Stimulated activated CD8-positive, alpha-beta memory T cell treated with anti-CD3 and anti-CD28 coated beads, Interleukin-4, amount 100 ng/mL, for 24 hours (primary cell): ENCODE data around the gene BCLAF1.

ENCODE experiments used
- DNase-seq: peaks from one replicate; pipeline ENCODE4 v3.0.0-alpha.2; 2020; ENCODE audit warnings: low read depth

Gene BCLAF1, protein sequence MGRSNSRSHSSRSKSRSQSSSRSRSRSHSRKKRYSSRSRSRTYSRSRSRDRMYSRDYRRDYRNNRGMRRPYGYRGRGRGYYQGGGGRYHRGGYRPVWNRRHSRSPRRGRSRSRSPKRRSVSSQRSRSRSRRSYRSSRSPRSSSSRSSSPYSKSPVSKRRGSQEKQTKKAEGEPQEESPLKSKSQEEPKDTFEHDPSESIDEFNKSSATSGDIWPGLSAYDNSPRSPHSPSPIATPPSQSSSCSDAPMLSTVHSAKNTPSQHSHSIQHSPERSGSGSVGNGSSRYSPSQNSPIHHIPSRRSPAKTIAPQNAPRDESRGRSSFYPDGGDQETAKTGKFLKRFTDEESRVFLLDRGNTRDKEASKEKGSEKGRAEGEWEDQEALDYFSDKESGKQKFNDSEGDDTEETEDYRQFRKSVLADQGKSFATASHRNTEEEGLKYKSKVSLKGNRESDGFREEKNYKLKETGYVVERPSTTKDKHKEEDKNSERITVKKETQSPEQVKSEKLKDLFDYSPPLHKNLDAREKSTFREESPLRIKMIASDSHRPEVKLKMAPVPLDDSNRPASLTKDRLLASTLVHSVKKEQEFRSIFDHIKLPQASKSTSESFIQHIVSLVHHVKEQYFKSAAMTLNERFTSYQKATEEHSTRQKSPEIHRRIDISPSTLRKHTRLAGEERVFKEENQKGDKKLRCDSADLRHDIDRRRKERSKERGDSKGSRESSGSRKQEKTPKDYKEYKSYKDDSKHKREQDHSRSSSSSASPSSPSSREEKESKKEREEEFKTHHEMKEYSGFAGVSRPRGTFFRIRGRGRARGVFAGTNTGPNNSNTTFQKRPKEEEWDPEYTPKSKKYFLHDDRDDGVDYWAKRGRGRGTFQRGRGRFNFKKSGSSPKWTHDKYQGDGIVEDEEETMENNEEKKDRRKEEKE

DNA sequence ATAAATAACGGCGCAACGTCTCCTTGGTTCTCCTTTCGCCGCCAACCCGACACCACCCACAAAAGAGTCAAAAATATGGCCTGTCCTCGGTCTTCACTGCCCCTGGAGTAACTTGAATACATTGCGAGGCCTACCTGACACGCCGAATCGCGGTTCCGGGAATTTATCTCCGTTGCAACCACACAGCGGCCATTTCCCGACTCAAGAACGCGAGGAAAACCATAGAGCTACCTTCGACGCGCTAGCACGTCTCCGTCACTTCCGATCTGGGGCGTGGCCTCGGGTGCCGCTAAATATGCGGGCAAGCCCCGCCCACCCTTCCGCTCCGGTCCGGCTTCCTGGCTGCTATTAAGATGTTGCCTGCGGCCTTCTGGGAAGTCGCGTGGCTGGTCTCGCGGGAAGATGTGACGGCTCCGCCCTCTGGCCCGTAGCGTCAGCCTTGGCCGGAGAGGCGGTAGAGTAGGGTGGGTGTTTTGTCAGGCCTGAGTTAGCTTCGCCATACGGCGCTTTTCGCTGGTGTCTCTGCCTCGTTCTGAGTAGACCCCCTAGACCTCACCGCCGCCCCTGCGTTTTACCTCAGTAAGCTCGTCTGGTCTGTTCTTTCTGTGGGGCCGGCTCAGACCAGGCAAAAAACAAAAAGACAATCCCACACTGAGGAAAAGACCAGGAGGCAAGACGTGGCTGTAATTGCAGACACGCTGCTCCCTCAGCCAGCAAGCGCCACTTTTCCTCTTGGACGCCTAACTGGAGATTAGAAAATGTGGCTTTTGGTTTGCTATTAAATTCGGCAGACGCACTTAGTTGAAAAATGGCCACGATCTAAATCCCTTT lies at the start of gene BCLAF1:
TSS of gene BCLAF1 (minus strand) at position 268 of the 831 bp plus-strand sequence. CDS start 9,980 bp downstream, outside the sequence.
- DNase-seq = peak; percentile 98

DNA sequence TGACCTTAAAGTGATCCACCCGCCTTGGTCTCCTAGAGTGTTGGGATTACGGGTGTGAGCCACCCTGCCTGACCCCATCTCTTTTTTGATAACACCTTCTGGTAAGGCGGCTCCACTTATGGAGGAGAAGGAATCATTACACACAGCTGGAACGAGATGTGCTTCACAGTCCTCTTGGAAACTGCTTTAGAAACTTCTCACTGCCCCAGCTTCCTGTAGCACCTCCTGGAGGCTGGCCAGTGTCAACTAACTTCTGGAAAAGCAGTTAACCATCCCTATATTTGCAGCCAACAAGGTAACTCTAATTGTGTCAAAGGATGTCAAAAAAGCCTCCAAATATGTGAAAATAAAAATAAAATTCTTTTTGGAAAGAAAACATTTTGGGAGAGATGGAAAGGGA lies 48.8 kb upstream of the BCLAF1 start:
- no peak for DNase-seq

DNA sequence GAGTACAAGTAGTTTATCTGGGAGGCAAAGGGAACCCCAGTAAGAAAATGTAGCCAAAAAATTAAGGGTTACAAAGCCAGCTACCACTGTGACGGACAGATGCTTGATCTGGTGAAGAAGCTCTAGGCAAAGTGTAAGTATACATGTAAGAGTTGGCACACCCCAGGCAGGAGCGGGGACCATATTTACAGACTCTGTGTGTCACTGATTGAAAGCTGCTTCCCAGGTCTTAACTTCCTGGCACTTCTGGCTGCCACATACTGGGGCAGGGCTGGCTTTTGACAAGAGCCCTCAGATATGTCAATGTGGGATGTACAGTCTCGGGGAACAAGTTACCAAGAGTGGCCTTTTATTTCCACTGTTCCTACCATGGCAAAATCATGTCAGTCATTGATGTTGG lies 48.0 kb upstream of the BCLAF1 start:
- no peak for DNase-seq

DNA sequence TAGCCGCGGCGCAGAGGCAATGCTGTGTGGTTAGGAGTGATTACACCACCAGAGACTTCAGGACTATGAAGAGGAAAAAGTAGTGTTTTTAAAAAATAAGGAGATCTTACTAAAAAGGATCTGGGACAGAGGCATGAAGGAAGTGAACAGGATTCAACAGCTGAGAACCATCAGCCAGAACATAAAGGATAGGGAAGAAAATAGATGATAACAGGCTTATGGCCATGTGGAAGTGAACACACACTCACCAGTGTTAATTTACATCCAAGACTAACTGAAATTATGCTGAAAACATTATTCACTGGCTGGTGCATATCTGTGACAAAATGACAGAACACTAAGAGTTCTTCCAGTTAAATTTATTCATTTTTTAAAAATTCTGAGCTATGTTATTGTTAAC lies 47.5 kb upstream of the BCLAF1 start:
- DNase-seq = no peak

DNA sequence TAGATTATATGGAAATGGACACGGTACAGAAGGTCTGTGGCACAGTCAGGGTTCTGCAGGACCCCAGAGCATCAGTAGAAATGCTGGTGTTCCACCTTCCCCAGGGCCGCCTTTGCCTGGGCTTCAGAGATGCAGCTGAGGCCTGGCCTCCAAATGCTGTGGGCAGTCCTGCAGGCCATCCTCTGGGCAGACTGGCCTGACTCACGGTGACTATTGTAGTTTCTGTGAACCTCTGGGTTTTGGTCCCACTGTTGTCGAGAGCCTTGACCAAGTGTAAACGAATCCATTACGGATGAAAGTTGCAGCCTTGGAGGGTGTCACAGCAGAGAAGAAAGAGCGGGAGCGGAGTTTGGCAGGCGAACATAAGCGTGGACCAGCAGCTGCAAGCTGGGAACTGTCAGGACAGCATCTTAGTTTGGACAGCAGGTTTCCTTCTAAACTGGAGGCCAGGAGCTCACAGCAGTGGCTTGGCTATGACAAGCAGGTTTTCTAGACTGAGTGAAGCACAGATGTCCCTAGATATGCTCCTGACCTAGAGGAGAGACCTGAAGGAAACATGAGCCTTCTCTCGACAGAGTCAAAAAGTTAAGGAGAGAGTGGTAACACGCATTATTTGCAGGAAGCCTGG lies 46.2 kb upstream of the BCLAF1 start:
- DNase-seq = no peak

DNA sequence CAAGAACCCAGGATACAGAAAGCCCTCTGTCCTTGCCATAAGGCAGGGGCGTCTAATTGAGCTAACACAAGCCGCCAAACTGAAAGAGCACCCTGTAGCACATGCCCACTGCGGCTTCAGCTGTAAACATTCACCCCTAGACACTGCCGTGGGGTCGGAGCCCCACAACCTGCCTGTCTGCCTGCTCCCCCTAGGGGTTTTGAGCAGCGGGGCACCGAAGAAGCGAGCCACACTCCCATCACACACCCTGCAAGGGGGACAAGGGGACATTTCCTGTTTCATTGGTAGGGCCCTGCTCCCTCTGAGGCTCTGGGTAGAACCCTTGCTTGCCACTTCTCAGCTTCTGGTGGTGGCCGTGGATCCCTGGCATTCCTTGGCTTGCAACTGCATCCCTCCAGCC lies 45.2 kb upstream of the BCLAF1 start:
- peak; percentile 2 for DNase-seq

DNA sequence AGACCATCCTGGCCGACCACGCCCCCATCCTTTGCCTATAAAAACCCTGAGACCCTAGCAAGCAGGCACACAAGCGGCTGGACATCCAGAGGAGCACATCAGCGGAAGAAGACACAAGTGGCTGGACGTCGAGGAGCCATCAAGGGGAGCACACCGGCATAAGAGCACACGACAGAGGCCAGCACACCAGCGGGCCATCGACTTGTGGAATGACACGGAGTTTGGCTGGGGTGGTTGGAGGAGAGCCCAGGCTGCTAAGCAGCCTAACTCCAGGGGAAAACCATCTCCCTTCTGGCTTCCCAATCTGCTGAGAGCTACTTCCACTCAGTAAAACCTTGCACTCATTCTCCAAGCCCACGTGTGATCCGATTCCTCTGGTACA lies 44.8 kb upstream of the BCLAF1 start:
- no peak for DNase-seq

DNA sequence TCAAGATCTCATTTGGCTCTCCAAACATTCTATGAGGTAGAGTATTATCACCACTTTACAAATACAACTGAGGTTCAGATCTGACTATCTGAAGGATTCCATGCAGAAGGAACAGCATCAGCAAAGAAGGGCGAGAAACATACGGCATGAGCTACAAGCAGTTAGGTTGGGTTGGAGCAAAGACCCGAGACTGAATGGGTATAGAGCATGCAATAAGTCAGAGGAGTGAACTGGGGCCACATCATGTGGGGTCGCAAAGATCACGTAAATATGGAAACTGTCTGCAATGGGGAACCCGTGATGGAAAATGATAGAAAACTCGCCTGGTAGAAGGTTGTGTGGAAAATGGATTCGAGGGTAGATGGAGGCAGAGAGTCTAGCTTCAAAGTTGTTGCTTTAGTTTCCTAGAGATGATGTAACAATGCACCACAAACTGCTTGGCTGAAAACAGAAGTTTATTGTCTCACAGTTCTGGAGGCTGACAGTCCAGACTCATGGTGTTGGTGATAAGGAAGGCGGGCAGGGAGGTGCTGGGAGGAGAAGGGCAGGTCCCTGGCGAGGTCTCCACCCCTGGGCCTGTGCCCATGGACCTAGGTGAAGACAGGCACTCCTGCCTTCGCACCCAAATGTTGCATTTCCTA lies 44.3 kb upstream of the BCLAF1 start:
- DNase-seq = no peak

DNA sequence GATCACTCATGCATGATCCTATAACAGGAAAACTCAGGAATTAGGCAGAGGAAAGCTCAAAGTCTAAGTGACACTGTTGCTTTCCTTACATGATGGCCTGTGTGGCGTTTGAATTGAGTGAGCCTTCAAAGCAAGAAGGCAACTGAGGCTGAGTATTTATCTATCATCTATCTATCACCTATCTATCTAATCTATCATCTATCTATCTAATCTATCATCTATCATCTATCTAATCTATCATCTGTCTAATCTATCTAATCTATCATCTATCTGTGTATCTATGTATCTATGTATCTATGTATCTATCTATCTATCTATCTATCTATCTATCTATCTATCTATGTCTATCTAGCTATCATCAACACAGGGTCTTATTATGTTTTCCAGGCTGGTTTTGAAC lies 41.8 kb upstream of the BCLAF1 start:
- DNase-seq = no peak

DNA sequence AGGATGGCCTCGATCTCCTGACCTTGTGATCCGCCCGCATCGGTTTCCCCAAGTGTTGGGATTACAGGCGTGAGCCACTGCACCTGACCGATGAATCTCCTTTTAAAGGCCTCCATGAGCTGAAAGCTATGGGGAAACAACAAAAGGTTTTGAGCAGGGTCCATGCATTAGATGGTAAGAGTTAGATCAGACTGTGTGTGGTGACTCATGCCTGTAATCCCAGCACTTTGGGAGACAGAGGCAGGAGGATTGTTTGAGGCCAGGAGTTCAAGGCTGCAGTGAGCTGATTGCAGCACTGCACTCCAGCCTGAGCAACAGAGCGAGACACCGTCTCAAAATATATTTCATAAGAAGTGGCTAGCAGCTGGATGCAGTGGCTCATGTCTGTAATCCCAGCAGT lies 41.0 kb upstream of the BCLAF1 start:
- DNase-seq = no peak

DNA sequence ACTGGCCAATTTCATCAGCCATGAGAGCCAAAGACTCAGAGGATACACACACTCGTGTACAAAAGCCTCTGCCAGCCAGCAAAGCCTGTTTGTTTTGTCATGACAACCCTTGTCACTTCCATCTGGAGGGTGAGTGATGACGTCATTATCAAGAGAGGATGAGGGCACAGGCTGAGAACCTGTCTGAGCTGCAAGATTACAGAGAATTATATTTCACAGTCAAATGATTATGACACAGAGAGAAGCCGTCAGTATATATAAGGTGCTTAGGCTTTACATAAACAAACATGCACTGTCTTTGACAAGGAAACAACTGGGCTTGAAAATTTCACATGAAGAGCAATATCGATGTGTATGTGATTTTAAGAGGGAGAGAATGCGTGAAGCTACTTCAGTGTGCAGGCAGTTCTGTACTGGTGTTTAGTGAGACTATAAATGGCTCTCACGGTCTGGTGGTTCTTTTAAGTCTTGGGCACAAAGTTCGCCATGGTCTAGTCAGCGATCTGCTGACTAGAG lies 36.5 kb upstream of the BCLAF1 start:
- no peak for DNase-seq

DNA sequence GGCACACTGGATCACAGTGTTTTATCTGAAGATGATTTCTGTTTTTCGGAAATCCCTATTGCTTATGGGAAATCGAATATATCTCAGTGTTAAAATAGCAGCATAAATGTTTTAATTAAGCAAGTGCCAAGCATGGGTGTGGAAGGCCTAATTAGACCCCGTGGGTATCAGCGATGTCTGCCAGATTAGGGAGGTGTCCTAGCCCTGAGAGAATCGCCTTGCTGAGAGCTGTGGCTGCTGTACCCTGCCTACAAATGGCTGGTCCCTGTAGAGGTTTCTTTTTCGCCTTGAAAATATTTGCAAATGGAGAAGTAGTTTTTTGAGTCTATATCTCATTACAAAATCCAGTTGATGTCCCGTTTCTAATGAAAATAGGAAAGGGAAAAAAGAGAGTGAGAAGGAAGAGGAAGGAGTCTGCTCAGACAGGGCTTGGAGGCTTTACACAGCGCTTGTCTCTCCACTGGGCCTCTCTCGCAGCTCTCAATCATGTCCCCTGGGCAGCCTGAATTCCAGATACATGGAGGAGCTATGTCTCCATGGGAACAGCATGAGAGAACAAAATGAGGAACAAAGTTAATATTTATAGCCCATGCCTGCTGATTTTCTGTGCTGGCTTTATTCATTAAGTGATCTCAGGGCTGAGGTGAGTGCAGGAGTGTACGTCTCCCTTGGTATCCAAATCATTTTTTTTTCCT lies 35.2 kb upstream of the BCLAF1 start:
- DNase-seq = no peak

DNA sequence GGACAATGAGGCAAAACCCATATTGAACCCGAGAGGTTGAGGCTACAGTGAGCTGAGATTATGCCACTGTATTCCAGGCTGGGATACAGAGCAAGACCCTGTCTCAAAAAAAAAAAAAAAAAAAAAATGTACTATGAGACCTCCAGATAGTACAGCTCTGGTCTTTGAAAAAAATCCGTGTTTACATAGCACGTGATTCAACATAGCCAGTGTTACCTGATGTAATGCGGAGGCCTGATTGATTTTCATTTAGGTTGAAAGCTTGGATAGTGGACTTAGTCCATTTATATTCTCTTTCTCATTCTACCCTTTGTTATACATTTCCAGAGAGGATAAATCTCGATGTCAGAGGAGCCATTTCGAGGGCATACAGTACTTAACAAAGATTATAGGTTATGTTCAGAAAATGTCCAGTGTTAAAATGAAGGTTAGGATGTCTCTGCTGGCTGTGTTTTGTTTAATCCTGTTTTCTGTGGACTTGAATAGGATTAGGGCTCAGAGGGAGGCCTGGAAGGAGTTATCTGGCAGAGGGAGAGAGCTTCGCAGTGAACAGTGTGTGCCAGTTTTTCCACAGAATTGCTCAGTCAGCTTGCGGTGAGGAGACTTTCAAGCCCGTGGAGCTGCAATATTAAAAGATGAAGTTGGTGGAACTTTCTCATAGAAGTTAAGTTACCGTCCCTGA lies 33.9 kb upstream of the BCLAF1 start:
- DNase-seq = no peak

DNA sequence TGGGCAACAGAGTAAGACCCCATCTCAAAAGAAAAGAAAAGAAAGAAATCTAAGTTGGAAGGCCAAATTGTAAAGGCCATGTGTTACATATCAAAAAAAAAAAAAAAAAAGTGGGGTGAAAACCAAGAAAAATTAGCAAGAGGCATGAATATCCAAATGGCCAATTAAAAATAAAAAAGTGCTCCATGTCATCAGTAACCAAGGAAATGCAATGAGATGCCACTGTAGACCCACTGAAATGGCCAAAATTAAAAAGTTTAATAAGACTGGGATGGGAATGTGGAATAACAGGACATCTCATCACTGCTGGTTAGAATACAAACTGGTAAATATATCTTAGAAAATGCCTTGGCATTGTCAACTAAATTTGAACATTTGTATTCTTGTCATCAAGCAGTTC lies 30.1 kb upstream of the BCLAF1 start:
- DNase-seq = no peak

DNA sequence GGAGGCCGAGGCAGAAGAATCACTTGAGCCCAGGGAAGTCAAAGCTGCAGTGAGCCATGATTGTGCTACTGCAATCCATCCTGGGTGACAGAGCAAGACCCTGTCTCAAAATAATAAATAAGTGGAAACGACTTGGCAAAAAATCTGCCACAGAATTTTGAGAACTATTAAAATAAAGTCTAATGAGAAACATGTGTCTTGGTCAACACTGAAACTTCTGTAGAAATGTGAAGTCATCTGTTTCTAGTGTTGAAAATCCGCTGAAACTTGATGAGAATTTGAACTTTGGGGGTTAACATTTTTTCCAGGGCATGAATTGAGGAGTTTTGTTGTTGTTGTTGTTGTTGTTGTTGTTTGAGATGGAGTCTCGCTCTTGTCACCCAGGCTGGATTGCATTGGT lies 29.0 kb upstream of the BCLAF1 start:
- no peak for DNase-seq

DNA sequence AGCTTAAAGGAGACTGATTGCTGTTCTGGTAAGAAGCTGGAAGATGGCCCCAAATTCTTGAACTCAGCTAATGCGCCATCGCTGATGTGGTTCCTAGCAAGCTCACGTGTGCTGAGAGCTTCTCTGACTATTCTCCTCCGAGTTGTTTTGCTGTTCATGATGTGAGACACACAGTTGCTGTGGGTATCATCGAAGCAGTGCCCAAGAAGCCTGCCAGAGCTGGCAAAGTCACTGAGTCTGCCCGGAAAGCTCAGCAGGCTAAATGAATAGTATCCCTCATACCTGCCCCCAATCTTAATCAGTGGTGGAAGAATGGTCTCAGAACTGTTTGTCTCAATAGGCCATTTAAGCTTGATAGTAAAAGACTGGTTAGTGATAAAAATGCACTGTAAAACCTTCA lies 28.3 kb upstream of the BCLAF1 start:
- no peak for DNase-seq

DNA sequence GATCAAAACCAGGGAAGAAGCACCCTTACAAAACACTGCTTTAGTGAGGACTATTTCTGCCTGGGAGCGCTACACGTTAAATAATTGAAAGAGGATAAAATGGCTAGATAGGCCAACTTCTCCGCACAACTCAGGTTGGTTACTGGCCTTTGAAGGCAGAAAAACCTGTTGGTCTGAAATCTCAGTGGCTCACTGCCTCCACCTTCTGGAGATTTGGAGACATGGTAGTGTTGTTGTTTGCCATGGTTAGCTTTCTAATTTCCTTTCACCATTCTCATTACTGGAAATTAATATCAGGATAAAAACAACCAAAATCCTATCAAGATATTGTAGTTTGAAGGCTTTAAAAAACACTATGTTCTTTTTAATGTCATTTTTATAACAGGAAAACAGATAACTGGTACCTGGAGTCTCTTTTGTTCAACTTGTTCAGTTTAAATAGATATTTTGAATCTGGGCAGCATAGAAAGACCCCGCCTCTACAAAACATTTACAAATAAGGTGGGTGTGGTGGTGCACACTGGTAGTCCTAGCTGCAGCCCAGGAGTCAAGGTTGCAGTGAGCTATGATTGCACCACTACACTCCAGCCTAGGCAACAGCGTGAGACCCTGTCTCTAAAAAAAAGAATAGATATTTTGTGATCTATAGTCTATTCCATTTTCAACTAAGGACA lies 27.5 kb upstream of the BCLAF1 start:
- peak; percentile 15 for DNase-seq

DNA sequence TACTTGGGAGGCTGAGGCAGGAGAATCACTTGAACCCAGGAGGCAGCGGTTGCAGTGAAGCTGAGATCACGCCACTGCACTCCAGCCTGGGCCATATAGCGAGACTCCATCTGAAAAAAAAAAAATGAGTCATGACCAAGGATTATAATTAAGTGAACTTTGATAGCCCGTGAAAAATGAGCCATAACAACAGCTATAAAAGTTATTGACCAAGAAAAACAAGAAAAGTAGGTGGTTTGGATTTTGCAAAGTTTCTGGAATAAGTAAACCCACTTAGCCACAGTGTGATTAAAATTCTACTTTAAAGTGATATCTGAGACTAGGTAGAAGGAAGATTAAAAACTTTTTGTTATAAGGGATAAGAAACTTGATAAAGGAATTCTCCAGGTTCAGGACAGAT lies 25.9 kb upstream of the BCLAF1 start:
- no peak for DNase-seq

DNA sequence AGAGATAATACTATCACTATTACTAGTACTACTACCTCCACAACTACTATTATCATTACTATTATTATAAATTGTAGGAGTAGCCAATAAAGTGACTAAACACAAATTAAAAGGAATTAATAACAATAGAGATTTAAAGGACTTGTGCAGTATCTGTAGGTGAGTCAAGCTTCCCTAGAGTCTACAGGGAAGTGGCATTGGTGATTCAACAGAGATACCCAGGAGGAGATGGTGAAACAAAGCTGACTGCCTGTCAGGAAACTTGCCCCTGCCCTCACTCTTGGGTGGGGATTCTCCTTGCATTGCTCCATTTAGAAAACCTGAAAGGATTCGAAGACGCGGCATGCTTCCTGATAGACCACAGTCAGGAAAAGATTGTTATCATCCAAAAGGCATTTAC lies 23.3 kb upstream of the BCLAF1 start:
- no peak for DNase-seq
